ENCODE measurements around the gene RYR2.

RYR2 gene

DNA sequence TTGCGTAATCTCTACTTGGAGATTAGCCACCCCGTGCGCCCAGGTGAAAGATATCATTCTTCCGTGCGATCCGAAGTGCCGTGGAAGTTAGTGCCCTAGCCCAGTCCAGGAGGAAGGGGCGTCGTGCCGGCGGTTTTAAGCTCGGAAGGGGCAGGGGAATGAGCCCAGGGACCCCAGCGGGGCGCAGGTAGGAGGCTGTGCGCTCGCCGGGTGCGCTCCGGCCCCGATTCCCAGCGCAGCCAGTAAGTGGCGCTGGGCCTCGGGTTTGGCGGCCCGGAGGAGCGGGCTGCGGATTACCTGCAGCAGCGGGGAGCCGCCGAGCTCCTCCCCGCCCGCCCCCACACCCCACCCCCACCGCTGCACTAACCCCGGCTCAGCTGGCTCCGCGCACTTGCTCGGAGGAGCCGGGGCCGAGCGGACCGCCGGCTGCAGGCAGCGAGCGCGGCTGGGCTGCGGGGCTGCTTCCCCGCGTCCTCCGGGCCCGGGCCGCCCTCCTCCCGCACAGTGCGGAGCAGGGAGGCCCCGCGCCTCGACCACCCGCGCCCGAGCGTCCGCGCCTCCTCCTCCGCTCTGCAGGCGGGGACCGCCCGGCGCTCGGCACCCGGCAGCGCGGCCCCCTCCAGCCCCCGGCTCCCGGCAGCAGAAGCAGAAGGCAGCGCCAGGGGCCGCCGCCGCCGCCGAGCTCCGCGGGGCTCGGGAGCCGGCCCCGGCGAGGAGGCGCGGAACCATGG, at the start of gene RYR2:
TSS of gene RYR2 (plus strand) at position 390 of the 731 bp plus-strand sequence. CDS start at position 728, 338 bp downstream.
- DNase-seq = no peak

- no peak for DNase-seq
Observed at GRCh38 chr1:236992449-236992848, 49.5 kb upstream of the RYR2 start.

DNA sequence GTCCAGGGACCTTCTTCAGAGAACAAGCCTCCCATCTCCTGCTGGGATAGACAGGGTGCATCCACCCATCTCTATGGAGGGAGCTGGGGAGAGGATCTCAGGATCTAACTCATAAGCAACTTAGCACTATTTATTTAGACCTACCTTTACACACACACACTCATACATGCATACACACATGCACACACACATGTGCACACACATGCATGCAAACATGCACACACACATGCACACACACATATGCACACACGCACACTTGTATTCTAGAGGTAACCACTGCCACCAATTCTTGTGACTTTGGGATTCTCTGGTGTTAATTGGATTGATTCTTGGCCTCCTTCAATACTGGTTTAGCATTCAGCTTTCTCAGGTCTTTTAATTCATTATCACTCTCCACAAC, 47.5 kb upstream of the RYR2 start:
- DNase-seq = no peak

- DNase-seq = no peak
Observed at GRCh38 chr1:236997361-236997760, 44.6 kb upstream of the RYR2 start.

- no peak for DNase-seq
Observed at GRCh38 chr1:236997882-236998281, 44.1 kb upstream of the RYR2 start.

DNA sequence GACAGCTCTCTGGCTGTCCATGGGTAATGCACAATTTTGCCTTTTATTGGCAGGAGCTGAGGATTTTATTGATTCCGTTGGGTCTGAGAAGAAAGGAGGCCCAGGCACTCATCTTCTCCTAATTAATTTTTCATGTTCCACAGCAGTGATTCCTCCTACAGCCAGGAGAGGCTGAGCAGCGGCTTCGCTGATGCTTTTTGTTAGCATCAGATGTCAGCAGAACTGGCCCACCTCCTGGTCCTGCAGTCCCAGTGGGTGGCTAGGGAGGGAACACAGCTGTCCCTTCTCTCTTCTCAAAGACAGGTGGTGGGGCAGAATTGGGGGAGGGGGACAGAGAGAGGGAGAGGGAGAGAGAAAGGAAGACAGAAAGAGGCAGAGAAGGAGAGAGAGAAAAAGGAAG, 43.4 kb upstream of the RYR2 start:
- DNase-seq = no peak

- DNase-seq = no peak
Observed at GRCh38 chr1:237000191-237000590, 41.8 kb upstream of the RYR2 start.

- DNase-seq = no peak
Observed at GRCh38 chr1:237003516-237003915, 38.5 kb upstream of the RYR2 start.

- DNase-seq = no peak
Observed at GRCh38 chr1:237004116-237004515, 37.9 kb upstream of the RYR2 start, which contains the start of gene MT1HL1. Gene MT1HL1 (minus strand): TSS chr1:237004441. CDS start chr1:237004372, 69 bp downstream.

GRCh38 chr1:237005674-237006073, 36.3 kb upstream of the RYR2 start:
- DNase-seq = no peak

- no peak for DNase-seq
Observed at GRCh38 chr1:237007147-237007881, 34.7 kb upstream of the RYR2 start.

- no peak for DNase-seq
Observed at GRCh38 chr1:237009611-237010010, 32.4 kb upstream of the RYR2 start.

DNA sequence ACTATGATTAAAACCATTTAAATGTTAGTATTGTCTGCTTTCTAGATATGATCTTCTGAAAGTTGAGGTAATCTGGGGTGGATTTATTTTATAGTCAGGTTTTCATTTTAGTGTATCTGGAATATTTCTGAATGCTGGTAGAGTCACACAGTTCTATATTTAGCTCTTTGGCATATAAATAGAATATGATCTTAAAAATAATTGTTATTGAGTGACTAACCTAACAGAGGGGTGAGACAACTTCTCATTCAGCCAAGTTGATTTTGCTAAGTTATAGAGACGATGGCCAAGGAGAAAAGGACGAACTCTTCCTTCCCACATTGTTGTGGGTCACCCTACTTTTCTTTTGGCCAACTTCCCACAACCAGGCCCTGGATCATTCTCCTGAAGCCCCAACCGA, 30.6 kb upstream of the RYR2 start:
- DNase-seq = no peak

DNA sequence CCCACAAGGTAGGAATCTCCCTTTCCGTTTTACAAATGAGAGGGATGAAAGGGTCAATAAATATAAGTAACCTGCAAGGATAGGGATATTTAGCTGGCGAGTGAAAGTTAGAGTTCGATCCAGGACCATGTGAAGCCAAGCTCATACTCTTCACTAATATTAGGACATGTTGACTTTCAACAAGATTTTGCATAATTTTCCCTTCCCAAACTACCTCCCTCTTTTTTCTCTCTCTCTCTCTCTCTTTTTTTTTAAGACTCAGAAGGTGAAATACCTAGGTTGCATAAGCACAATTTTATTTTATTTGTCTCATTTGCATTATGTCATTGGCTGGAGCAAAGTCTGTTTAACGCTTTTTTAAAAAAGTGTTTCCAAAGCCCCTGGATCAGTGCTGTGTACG, 29.6 kb upstream of the RYR2 start:
- no peak for DNase-seq

DNA sequence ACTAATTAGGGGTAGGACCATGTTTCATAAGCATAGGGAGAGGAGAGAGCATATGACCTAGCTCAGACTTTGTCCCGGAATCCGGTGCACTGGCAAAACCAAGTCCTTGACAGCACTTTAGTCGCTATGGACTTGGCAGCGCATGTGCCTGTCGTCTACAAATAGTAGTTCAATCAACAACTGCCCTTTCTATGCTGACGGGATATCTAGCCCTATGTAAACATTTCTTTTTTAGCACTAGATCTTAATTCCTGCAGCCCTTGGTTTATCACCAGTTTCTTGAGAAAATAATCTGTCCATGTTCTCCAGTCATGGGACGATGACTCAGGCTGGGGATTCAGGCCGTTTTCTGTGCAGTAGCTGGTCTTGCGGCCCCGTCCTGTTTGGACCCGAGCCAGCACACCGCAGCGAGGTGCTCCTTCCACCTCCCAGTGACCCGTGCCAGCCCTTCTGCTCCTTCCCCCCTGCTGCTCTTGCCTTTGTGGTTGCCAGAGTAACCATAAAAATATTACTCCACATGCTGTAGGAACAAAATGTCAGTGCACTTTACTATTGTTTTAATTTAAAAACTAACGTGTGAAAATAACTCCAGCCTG, 29.1 kb upstream of the RYR2 start:
- DNase-seq = no peak

- DNase-seq = no peak
Observed at GRCh38 chr1:237013608-237014007, 28.4 kb upstream of the RYR2 start.

GRCh38 chr1:237016626-237017025, 25.4 kb upstream of the RYR2 start:
- no peak for DNase-seq

DNA sequence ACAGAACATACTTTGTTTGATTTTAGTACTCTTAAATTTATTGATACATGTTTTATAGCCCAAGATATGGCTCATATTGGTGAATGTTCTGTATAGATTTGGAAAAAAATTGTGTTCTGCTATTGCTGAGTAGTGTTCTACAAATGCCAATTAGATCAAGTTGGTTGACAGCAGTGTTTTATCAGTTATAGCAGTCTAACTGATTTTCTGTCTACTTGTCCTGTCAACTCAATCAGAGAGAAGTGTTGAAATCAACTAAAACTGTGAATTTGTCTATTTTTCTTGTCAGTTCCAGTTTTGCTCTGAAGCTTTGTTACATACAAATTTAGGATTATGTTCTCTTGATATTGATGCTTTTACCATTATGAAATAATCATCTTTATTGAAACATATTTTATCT, 23.1 kb upstream of the RYR2 start:
- DNase-seq = no peak

DNA sequence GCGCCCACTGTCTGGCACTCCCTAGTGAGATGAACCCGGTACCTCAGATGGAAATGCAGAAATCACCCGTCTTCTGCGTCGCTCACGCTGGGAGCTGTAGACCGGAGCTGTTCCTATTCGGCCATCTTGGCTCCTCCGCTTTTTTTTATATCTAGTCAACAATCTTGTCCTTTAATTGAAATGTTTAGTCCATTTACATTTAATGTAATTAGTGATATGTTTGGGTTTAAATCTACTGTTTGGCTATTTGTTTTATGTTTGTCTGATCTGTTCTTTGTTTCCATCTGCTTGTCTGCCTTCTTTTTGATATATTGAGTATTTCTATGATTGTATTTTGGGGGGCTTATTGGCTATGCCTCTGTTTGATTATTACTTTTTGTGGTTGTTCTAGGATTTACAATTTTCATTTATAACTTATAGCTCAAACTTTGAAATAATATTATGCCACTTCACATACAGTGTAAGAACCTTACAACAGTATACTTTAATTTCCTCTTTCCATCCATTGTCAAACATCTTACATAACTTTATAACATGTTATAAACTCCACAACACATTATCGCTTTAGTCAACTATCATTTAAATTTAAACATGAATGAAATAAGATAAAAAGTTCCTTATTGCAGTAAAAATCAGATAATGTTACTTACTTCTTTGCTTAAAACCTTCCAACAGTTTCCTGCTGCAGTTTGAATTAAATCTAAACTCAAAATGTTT, 16.5 kb upstream of the RYR2 start:
- DNase-seq = no peak

- DNase-seq = no peak
Observed at GRCh38 chr1:237029240-237029639, 12.7 kb upstream of the RYR2 start.

DNA sequence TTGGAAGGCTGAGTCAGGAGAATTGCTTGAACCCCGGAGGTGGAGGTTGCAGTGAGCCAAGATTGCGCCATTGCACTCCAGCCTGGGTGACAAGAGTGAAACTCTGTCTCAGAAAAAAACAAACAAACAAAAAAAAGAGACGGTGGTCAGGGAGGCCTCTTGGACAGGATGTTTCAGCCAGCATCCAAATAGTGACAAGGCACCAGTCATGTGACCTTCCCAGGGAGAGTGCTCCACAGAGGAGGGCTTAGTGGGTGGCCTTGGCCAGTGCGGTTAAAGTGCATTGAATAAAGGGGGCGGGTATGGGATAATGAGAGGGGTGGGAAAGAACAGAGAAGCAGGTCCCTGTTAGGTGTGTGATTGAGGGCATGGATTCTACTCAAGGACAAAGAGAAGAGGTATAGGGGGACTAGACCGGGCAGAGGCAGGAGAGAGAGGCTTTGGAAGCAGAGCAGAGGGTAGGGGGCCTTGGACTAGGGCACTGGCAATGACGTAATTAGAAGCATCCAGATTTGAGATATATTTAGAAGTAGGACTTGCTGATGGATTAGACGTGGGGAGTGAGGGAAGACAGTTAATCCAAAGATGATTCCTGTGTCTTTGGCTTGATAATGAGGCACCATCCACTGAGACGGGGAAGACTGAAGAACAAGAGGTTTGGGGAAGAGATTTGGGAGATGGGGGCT, 12.0 kb upstream of the RYR2 start:
- no peak for DNase-seq

DNA sequence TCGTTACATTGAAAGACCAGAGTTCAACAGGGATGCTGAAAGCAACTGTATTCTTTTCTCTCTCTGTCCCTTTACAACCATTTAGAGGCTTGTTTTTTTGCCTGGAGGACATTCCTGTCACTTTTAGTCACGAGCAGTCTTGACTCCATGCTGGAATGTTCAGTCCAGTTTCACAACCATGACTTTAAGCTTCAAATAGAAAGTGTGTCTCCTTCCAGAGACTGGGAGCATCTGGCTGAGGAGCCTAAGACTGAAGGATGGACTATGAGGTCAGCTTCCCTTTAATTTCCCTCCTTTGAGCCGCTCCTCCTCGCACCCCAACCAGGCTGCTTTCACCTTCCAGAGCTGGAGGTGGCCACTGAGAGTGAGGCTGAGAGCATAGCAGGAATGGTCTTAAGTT, 10.5 kb upstream of the RYR2 start:
- DNase-seq = no peak

- DNase-seq = no peak
Observed at GRCh38 chr1:237032029-237032428, 10.0 kb upstream of the RYR2 start.

All from activated effector memory CD4-positive, alpha-beta T cell treated with anti-CD3 and anti-CD28 coated beads, Interleukin-2, amount 50 U/mL, for 16 hours (primary cell).